Activated gamma-delta T cell treated with anti-CD3 and anti-CD28 coated beads, Interleukin-2, amount 50 U/mL, for 16 hours (primary cell): Measurements from ENCODE around the gene NAV1.
"Not testable (repeated sequence)": the region's sequence is repeated elsewhere in the genome, so short reads cannot be mapped to it uniquely, and the experiment has no call there.

Experiments used
- DNase-seq: peaks from one replicate; pipeline ENCODE4 v3.0.0-alpha.2; 2020; ENCODE audit warnings: low read depth

Gene NAV1

GRCh38 chr1:201504799-201505502 lies 34.0 kb upstream of the NAV1 start:
- no peak for DNase-seq

DNA sequence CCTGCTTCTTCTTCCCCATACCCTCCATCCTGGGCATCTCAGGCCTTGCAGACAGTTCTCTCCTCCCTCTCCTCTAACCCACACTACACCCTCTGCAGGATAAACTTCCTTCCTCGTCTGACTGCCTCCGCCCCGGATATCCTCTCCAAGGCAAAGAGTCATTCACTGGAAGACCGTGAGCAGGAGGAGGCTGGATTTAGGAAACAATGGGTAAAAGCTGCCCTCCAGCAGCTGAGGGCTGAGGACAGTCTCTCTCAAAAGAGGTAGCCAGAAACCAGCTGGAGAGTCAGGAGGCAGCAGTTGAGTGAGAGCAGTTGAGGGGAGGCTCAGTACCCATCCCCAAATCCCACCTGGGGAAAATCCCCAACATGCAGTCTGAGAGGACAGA lies 33.4 kb upstream of the NAV1 start:
- DNase-seq: no peak

DNA sequence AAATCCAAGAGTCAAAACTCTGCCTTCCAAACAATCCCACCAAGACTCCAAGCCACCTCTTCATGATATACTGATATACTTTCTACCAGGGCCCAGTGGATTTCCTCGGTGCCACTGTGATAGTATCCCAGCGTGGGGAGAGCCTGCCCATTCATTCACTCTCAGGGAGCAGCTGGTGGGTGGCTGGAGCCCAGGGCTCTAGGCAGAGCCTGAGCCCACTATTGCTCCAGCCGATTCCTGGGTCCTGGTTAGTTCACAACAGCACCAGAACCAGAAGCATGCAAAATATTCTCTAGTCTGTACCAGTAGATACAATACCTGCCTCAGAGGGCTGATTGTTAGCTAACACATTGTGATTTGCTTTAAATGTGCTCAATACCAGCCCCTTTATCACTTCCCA lies 32.8 kb upstream of the NAV1 start:
- no peak for DNase-seq

- peak; percentile 65 for DNase-seq
Observed at GRCh38 chr1:201506557-201507359, 32.2 kb upstream of the NAV1 start, which contains the start of gene CSRP1. CSRP1 (minus strand) TSS chr1:201507123; CDS start chr1:201496303, 10,820 bp downstream.

- DNase-seq: no peak
Observed at GRCh38 chr1:201507360-201507675, 31.6 kb upstream of the NAV1 start.

DNA sequence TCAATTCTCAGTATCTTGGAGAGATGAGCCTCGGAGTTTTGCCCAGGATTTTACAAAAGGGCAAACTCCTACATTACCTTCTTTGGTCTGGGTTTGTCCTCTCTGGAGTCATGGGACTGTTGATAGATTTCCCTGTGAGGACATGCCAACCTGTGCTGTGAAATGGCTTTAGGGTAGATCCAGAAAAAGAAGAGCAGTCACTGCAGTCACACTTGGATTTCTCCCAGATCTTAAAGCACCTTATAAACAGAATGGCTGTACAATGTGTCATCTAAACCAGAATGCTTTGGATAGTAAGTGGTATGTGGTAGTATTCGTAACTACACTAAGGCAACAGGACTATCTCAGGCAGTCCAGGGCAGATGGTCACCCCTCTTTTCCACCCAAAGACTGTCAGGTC lies 30.1 kb upstream of the NAV1 start:
- no peak for DNase-seq

GRCh38 chr1:201509601-201510374 lies 29.1 kb upstream of the NAV1 start:
- DNase-seq: no peak

DNA sequence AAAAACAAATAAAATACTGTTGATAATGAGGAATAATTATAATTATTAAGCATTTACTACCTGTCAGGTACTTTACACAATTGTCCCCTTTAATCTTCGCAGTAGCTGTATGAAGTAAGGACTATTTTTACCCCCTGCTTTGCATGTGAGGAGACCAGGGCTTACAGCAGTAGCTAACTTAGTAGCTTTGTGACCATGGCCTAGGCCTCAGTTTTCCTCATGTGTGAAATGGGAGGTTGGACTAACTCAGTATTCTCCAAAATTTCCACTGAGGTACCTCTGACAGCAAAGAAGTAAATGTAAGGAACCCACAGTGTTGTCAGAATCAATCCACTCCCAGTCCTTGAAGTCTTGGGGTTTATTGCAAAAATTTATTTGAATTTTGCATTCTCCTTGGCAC lies 28.2 kb upstream of the NAV1 start:
- no peak for DNase-seq

GRCh38 chr1:201511396-201511940 lies 27.5 kb upstream of the NAV1 start:
- no peak for DNase-seq

- DNase-seq: no peak
Observed at GRCh38 chr1:201511941-201512539, 26.9 kb upstream of the NAV1 start.

GRCh38 chr1:201513498-201514243 lies 25.3 kb upstream of the NAV1 start:
- DNase-seq: no peak

- DNase-seq: no peak
Observed at GRCh38 chr1:201514466-201514865, 24.5 kb upstream of the NAV1 start.

DNA sequence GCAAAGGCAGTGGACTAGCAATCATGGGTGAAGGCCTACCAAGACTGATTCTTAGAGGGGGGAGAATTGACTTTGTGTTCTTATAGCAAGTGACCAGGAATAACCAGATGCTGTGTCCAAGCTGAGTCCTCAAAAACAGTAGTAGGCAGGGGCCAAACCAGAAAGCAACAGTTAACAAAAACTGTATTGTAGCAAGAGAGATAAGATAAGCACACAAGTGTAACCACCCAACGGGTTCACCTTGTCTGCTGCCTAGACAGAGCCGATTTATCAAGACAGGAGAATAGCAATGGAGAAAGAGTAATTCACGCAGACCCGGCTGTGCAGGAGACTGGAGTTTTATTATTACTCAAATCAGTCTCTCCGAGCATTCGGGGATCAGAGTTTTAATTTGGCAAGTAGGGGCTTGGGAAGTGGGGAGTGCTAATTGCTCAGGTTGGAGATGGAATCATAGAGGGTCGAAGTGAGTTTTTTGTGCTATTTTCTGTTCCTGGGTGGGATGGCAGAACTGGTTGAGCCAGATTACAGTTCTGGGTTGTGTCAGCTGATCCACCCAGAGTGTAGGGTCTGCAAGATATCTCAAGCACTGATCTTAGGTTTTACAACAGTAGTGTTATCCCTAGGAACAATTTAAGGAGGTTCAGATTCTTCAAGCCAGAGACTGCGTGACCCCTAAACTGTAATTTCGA lies 23.7 kb upstream of the NAV1 start:
- no peak for DNase-seq

GRCh38 chr1:201515895-201516294 lies 23.0 kb upstream of the NAV1 start:
- DNase-seq: no peak

GRCh38 chr1:201516511-201517127 lies 22.3 kb upstream of the NAV1 start:
- DNase-seq: no peak

- DNase-seq: no peak
Observed at GRCh38 chr1:201517631-201518030, 21.3 kb upstream of the NAV1 start.

DNA sequence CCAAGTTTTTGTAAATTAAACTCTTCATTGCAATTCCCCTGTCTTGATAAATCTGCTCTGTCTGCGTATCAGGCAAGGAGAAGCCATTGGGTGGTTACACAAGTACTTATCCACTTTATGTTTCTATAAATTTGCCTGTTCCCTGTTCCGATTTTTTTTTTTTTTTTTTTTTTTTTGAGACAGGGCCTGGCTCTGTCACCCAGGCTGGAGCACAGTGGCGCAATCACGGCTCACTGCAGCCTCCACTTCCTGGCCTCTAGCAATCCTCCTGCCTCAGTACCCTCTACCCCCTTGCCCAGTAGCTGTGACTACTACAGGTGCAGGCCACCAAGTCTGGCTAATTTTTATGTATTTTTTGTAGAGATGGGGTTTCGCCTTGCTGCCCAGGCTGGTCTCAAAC lies 20.9 kb upstream of the NAV1 start:
- DNase-seq: no peak

GRCh38 chr1:201520046-201520575 lies 18.8 kb upstream of the NAV1 start:
- DNase-seq: not testable (repeated sequence)

- DNase-seq: no peak
Observed at GRCh38 chr1:201525193-201525778, 13.6 kb upstream of the NAV1 start.

DNA sequence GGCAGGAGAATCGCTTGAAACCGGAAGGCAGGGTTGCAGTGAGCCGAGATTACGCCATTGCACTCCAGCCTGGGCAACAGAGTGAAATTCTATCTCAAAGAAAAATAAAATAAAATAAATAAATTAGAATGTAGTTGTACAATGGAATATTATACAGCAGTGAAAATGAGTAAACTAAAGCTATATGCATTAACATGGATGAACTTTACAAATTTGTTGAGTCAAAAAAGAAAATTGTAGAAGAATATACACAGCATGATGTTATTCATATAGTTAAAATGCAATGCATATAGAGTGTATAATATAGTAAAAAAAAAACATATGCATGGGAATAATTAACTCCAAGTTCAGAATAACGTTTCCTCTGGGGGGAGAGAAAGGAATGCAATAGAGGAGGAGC lies 11.0 kb upstream of the NAV1 start:
- no peak for DNase-seq
